ENCODE measurements around the gene S100Z.

DNA sequence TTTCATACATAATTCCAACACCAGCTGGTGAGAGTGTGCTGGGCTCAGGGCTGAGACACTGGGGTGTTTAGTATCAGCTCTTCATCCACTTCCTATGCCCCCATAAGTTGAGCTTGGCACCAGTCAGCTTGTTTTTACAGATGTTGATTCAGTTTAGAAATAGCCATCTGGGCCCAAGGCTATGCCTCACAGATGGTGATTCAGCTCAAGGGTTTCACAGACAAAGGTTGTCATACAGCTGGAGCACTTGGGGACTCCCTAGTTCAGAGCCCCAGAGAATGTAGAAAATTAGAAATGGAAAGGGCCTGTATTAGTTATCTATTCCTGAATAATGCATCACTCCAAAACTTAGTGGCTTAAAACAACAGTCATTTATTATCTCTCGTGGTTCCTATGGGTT lies 92.8 kb downstream of the S100Z start:
- TF ChIP-seq, protein P1, sequence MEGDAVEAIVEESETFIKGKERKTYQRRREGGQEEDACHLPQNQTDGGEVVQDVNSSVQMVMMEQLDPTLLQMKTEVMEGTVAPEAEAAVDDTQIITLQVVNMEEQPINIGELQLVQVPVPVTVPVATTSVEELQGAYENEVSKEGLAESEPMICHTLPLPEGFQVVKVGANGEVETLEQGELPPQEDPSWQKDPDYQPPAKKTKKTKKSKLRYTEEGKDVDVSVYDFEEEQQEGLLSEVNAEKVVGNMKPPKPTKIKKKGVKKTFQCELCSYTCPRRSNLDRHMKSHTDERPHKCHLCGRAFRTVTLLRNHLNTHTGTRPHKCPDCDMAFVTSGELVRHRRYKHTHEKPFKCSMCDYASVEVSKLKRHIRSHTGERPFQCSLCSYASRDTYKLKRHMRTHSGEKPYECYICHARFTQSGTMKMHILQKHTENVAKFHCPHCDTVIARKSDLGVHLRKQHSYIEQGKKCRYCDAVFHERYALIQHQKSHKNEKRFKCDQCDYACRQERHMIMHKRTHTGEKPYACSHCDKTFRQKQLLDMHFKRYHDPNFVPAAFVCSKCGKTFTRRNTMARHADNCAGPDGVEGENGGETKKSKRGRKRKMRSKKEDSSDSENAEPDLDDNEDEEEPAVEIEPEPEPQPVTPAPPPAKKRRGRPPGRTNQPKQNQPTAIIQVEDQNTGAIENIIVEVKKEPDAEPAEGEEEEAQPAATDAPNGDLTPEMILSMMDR (IDR thresholded peaks at IDR 0.05; ENCODE audit: insufficient read depth, low read length) = no peak
- TF ChIP-seq POLR2AphosphoS5 (IDR thresholded peaks at IDR 0.05; ENCODE audit: low read depth) = no peak
- TF ChIP-seq, protein P2, sequence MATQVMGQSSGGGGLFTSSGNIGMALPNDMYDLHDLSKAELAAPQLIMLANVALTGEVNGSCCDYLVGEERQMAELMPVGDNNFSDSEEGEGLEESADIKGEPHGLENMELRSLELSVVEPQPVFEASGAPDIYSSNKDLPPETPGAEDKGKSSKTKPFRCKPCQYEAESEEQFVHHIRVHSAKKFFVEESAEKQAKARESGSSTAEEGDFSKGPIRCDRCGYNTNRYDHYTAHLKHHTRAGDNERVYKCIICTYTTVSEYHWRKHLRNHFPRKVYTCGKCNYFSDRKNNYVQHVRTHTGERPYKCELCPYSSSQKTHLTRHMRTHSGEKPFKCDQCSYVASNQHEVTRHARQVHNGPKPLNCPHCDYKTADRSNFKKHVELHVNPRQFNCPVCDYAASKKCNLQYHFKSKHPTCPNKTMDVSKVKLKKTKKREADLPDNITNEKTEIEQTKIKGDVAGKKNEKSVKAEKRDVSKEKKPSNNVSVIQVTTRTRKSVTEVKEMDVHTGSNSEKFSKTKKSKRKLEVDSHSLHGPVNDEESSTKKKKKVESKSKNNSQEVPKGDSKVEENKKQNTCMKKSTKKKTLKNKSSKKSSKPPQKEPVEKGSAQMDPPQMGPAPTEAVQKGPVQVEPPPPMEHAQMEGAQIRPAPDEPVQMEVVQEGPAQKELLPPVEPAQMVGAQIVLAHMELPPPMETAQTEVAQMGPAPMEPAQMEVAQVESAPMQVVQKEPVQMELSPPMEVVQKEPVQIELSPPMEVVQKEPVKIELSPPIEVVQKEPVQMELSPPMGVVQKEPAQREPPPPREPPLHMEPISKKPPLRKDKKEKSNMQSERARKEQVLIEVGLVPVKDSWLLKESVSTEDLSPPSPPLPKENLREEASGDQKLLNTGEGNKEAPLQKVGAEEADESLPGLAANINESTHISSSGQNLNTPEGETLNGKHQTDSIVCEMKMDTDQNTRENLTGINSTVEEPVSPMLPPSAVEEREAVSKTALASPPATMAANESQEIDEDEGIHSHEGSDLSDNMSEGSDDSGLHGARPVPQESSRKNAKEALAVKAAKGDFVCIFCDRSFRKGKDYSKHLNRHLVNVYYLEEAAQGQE (IDR thresholded peaks at IDR 0.05; ENCODE audit: insufficient replicate concordance, low read depth) = no peak

Measured in HL-60 (cell line).